Measurements from ENCODE around the gene IRX5.
A peak's percentile ranks its signal among the peaks of the same experiment; 100 is the strongest.

The IRX5 gene

GRCh38 chr16:54931120-54932014 lies 702 bp downstream of the IRX5 start:
- DNase-seq = peak; percentile 43

DNA sequence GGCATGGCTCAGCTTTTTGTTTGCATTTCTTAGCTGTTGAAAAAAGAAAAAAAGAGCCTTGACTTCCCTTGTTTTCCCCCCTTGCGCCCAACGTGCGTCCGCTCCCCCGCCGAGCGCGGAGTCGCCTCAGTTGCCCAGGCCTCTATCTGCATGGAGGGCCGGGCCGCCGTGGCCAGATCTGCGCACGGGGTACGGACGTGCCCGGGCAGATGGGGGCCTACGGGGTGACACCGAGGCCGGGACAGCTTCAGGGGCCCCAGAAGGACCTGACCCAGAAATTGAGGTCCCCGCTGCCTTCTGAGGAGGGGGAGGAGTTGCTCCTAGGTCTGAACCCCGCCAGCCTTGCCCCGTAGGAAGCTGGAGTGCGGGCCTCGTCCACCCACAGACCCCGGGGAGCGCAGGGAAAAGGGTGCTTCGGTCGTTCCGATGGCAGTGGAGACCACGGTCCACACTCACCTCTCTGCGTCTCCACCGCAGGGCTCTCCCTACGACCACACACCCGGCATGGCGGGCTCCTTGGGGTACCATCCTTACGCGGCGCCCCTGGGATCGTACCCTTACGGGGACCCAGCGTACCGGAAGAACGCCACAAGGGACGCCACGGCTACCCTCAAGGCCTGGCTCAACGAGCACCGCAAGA lies 1.5 kb downstream of the IRX5 start:
- no peak for DNase-seq

DNA sequence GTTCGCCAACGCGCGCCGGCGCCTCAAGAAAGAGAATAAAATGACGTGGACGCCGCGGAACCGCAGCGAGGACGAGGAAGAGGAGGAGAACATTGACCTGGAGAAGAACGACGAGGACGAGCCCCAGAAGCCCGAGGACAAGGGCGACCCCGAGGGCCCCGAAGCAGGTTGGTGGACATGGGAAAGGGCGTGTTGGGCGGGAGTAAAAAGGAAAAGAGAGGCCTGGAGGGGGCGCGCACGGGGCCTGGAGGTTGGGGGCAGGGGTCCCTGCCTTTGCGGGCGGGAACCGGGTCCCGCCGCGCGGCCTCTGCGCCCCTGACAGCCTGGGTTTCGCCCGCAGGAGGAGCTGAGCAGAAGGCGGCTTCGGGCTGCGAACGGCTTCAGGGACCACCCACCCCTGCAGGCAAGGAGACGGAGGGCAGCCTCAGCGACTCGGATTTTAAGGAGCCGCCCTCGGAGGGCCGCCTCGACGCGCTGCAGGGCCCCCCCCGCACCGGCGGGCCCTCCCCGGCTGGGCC lies 2.1 kb downstream of the IRX5 start:
- DNase-seq = no peak

DNA sequence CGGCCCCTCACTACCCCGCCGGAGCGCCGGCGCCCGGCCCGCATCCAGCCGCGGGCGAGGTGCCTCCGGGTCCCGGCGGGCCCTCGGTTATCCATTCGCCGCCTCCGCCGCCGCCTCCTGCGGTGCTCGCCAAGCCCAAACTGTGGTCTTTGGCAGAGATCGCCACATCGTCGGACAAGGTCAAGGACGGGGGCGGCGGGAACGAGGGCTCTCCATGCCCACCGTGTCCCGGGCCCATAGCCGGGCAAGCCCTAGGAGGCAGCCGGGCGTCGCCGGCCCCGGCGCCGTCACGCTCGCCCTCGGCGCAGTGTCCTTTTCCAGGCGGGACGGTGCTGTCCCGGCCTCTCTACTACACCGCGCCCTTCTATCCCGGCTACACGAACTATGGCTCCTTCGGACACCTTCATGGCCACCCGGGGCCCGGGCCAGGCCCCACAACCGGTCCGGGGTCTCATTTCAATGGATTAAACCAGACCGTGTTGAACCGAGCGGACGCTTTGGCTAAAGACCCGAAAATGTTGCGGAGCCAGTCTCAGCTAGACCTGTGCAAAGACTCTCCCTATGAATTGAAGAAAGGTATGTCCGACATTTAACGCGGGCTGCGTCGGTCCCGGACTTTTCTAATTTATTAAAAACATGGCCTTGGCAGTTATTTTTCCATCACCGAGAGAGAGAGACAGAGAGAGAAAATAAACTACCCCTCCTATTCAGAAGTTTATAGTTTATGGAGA lies 2.8 kb downstream of the IRX5 start:
- DNase-seq = no peak

DNA sequence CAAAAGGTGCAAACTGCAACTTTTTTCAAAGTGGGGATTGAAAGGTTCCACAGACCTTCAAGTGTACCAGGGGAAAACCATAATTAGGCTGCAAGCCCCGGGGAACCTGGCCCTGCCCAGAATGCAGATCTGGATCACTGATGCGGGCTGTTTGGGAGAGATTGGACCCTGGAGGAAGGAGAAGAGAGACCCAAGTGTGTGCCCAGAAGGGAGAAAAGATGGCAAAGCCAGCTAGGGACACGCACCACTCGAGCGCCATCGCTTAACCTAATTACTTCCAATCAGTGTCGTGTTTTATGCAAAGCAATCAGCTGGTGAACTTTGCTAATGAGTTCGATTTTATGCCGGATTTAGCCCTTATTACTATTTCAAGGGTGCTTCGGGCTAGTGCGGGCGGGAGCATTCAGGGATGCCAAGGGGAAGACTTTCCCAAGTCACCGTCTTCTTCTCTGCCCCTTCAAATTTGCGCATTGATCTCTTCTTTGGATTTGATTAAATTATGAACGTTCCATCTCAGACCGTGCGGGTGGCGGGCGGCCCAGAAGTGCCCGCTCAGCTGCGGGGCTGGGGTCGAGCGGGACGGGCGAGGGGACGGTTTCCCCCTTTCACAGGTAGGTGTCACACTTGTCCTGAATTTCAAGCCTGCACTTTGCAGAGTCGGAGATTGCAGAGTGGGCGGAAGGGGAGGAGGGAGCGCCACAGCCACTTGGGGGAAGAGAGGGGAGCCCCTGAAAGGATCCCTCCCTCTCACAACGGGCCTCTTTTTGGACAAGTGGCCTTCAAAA lies 4.0 kb downstream of the IRX5 start:
- peak; percentile 9 for DNase-seq

DNA sequence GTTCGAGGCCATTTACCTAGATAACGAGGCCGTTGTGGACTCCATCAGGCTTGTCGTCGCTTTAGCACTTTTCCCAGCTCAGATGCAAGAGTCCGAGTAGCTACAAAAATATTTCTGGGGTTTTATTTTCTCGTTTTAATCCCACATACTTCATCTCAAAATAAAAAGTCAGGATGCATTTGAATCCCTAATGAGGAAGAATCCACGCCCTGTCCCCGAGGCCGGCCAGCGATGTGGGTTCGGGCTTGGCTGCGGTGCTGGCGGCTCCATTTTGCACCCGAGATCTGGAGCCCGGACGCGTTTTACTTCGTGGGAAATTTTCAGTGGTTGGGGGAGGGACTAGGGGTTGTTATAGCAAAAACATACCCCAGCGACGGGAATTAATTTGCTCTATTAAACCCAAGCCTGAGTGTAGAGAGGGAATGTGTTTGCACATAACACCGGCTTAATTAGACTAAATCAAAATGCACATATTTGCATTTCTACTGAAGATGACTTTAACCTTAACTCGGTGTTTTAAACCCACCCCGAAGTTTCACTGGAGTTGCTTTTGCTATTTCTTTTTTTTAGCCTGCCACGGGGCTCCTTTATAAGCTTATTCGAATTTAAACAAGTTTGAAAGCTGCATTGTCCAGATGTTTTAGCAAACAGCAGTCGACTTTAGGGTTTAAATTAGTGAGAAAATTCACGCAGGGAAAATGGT lies 4.8 kb downstream of the IRX5 start:
- no peak for DNase-seq

- peak; percentile 17 for DNase-seq
Measured at GRCh38 chr16:54936201-54936978, 5.7 kb downstream of the IRX5 start.

- peak; percentile 42 for DNase-seq
Measured at GRCh38 chr16:54936979-54937670, 6.5 kb downstream of the IRX5 start.

- peak; percentile 14 for DNase-seq
Measured at GRCh38 chr16:54937671-54938211, 7.1 kb downstream of the IRX5 start.

DNA sequence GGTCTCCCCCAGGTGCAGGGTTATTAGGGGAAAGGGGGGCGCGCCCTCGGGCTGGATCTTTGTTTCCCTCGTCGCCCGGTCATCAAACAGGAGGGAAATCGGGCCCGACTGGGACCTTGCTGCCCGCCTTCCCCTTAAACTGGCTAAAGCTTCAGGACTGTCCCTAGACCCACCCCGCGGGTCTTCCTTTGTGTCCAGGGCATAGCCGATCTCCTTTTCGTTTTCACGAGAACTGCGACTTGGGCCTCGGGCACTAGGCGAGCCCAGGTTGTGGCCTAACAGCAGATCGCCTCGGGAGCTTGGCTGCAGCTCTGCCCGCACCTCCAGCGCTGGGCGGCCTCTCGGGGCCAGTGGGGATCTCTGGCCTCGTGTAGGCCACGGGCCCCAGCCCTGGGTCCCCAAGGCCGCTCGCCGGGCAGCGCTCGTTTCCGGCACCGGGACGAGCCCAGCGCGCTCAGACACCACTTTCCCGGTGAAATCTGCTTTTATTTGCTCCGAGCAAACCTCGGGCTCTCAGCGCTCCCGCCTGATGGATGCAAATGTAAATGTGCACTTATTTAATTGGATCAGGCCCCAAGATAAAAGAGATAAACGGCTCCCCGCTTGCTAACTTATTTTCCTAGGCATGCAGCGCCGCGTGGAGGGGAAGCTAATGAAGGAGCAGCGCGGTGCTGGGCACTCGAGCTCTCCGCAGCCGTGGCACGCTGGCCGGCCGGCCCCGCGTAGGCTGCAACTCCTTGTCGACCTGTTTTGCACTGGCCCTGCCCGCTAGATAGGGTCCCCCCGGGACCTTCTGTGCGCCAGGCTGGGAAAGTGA lies 7.8 kb downstream of the IRX5 start:
- peak; percentile 20 for DNase-seq

- DNase-seq = no peak
Measured at GRCh38 chr16:54939029-54939346, 8.3 kb downstream of the IRX5 start.

DNA sequence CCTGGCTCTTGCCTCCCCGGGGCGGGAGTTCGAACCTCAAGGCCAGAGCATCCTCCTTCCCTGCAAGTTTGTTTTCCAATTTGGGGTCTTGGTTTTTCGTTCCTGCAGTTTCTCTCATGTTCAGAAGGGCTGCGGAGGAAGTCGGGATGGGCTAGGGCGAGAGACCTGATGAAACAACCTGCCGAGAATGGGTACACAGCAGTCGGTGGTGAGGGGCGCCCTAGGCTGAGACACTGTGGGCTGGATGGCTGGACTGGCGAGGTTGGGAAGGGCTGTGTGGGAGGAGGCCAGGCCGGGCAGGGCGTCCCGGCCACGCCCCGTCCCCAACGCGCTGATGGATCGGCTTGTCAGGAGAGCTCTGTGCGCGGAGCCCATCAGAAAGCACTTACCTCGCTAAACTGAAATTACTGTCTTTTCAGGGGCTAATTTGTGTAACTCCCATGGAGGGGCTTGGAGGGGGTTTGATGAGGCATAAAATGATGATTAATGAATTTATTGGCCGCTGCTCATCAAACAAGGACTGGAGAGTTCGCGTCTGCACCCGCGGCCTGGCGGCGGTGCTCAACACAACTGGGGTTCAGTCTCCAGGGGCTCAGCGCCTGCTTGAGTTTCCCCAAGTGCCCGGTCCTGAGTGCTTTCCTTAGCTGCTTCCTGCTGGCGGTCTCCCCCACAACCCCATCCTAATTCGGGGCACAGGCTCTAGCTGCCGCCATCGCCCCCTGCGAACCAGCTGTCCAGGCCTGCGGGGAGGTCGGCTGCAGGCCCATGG lies 9.0 kb downstream of the IRX5 start:
- DNase-seq = no peak

DNA sequence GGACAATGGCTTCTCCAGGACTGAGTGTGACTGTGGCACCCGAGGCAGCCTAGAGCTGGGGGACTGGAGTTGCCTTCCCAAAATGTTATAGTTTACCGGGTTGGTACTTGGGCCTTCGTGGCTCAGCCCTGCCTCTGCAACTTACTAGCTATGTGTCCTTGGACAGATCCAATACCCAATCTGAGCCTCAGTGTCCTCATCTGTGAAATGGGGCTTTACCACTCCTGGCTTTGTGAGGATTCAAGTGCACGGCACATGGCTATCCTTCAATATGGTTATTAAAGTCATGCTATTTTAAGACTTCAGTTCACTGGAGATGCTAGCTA lies 9.6 kb downstream of the IRX5 start:
- DNase-seq = no peak

DNA sequence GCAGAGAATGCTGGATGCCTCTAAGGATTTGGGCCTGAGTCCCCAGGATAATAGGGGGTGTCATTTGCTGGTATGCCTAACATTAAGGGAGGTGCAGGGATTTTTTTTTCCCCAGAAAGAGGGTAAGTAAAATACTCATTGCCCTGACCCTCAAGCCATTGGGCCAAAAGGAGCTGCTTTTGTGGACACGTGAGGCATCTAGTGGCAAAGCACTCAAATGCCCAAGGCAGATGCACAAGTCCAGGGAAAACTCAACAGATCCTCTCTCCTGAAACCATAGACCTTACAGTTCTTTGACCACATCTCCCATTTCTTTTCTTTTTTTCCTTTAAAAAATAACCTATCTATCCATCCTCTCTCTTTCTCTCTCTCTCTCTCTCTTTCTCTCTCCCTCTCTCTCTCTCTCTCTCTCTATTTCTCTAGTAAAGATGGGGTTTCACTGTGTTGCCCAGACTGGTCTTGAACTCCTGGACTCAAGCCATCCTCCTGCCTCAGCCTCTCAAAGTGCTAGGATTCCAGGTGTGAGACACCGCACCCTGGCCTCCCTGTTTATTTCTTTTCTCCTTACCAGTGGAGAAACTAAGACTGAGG lies 11.8 kb downstream of the IRX5 start:
- no peak for DNase-seq

DNA sequence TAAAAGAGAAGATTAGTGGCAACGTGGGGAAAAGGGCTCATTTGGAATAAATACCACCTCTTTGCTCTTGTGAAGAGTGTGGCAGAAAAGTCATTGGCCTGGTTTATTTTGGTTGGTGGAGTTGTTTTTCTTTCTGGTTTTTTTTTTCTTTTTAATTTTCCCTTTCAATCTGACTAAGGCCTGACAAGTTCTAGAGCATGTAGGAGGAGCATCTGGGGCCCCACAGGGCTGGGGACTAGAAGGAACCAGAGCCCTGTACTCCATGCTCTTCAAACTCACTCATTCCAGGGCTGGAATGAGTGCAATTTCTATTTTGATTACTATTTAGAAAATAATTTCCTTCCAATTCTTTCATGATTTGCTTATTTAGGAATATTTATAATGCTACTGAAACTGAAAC lies 13.3 kb downstream of the IRX5 start:
- DNase-seq = no peak

GRCh38 chr16:54945063-54945462 lies 14.4 kb downstream of the IRX5 start:
- DNase-seq = no peak

DNA sequence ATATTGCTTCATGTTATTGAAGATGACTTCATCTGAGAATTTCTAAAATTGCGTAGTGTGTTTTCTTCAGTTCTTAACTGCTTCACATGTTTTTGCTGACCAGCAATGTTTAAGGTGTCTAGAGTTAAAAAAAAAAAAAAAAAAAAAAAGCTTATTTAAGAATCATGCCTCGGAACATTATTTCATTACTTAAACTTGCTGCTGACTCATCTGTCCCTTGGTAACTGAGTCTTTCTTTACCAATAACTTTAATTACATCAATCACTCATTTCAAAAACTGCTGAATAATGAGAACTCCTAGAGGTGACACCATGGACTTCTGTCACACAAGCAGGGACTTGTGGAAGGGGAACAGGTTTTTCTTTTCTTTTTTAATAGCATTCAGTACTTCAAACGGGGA lies 16.2 kb downstream of the IRX5 start:
- no peak for DNase-seq

DNA sequence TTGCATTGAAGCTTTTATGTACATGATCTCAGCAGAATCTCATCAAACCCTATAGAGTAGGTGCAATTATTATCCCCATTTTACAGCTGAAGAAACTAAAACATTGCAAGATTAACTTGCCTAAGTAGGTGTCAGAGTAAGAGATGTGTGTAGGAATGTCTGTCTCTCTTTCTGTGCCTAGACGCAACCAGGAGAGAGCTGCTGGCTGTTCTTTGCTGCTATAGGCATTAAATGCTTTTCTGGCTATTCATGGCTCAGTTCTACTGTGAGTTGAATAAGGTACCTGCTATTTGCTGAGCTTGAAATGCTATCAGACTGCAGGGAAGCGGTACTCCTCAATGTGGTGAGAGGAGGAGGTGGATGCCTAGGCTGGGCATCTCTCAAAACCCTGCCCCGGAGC lies 17.0 kb downstream of the IRX5 start:
- DNase-seq = no peak

- no peak for DNase-seq
Measured at GRCh38 chr16:54952195-54952594, 21.5 kb downstream of the IRX5 start.

All from hematopoietic multipotent progenitor cell treated with erythropoietin and hydrocortisone succinate and interleukin-3 and kit ligand, for 6 days (in vitro differentiated cells).